Stimulated activated CD4-positive, alpha-beta T cell treated with anti-CD3 and anti-CD28 coated beads, Interleukin-1b, Interleukin-23, amount 100 ng/mL, for 4 hours (primary cell): ENCODE results near the gene NAALADL2.
"Not testable (repeated sequence)": the region's sequence is repeated elsewhere in the genome, so short reads cannot be mapped to it uniquely, and the experiment has no call there.

Experiments
- DNase-seq, 2 donors: peaks; one replicate each; pipeline ENCODE4 v3.0.0-alpha.2; 2020; ENCODE audit warnings: low read depth in 2 of 2

NAALADL2 gene

DNA sequence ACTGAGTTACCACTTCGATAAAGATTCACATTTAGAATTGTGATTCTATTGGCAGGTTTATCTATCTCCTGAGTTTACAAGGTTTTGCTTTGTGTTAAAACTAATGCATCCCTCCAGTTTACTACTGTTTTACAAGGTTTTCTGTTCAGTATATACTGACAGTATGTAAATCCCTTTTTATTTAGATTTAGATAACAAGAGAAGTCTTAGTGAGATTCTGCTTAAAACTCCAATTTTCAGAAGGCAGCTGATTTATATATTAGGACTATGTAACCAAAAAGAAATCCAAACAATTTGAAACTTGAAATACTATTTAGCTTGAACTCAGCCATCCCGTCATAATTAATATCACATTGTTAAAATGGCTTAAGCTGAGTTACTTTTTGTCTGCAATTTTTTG lies 619.2 kb downstream of the NAALADL2 start:
- no peak for DNase-seq

DNA sequence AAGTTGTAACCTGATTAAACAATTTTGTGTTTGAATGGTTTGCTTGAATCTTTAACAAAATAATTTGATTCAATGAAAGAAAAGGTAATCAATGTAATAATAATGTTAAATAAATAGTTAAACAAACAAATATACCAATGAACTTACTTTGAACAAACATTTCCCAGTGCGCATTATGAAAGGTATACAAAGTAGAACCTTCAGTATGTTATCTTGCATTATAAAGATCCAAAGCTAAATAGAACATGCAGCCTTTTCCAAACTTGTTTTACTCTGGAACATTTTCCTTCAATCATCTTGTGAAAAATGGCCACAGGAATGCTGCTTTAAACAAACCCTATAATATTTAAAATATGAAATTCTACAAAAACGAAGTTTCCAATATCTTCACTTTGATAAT lies 620.0 kb downstream of the NAALADL2 start:
- no peak for DNase-seq

GRCh38 chr3:175479800-175480199 lies 620.7 kb downstream of the NAALADL2 start:
- DNase-seq, result no peak

- DNase-seq, result no peak
Observed at GRCh38 chr3:175484666-175485065, 625.5 kb downstream of the NAALADL2 start.

DNA sequence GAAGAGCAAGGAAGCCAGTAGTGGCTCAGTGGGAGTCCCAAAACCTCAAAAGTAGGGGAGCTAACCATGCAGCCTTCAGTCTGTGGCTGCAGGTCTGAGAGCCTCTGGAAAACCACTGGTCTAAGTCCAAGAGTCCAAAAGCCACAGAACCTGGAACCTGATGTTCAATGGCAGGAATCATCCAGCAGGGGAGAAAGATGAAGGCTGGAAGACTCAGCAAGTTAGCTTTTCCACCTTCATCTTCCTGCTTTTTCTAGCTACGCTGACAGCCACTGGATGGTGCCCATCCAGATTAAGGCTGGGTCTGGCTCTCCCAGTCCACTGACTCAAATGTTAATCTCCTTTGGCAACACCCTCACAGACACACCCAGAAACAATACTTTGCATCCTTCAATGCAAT lies 626.3 kb downstream of the NAALADL2 start:
- no peak for DNase-seq

GRCh38 chr3:175486255-175486654 lies 627.1 kb downstream of the NAALADL2 start:
- no peak for DNase-seq

- DNase-seq, result no peak
Observed at GRCh38 chr3:175489406-175489805, 630.3 kb downstream of the NAALADL2 start.

DNA sequence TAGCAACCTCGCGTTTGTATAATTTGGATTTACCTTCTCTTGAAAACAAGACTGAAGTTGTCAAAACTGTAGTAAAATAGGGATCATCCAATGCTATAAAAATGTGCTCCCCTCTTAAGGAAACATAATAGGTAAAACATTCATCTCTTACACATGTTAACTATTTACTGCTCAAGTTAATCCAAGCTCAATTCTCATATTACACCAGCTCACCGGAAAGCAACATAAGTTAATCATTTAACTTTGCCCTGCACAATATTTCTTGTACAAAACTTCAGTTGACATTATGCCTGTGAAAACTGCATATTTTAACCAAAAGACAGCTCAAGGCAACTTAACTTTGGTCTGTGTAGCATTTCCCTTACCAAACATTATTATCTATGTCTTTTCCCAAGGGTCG lies 634.2 kb downstream of the NAALADL2 start:
- no peak for DNase-seq

- no peak for DNase-seq
Observed at GRCh38 chr3:175495331-175495730, 636.2 kb downstream of the NAALADL2 start.

GRCh38 chr3:175502155-175502554 lies 643.0 kb downstream of the NAALADL2 start:
- no peak for DNase-seq

- no peak for DNase-seq
Observed at GRCh38 chr3:175511219-175511785, 652.2 kb downstream of the NAALADL2 start.

DNA sequence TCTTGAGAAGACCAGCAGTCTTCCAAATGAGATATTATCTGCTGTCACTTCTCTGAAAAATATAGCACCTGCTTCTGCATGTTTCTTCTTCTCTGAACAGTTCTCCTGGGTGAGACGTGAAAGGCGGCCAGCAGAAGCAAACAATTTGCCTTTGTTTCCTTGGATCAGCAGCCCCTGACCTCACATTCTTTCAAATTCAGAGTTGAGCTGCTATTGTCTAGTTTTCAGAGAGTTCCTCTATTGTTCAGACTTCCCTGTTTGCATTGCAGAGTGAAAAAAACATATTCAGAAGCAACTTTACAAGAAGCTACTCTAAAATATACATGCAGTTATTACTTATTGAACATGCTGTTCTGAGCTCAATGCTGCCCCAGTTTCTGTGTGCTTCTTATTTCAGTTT lies 653.6 kb downstream of the NAALADL2 start:
- DNase-seq, result no peak

- DNase-seq, result no peak
Observed at GRCh38 chr3:175518459-175518858, 659.3 kb downstream of the NAALADL2 start.

DNA sequence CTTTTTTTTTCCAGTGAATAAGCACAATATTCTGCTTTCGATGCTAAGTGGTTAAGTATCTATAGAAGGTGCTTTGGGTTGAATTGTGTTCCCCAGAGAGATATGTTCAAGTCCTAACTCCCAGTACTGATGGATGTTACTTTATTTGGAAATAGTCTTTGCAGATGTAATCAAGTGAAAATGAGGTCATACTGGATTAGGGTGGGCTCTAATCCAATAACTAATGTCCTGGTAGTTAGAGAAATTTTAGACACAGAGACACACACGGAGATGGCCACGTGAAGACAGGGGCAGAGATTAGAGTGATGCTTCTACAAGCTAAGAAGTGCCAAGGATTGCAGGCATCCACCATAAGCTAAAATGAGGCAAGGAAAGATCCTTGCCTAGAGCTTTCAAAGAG lies 662.3 kb downstream of the NAALADL2 start:
- DNase-seq, result no peak

- DNase-seq, result no peak
Observed at GRCh38 chr3:175526191-175526590, 667.1 kb downstream of the NAALADL2 start.

- no peak for DNase-seq
Observed at GRCh38 chr3:175526609-175527280, 667.6 kb downstream of the NAALADL2 start.

DNA sequence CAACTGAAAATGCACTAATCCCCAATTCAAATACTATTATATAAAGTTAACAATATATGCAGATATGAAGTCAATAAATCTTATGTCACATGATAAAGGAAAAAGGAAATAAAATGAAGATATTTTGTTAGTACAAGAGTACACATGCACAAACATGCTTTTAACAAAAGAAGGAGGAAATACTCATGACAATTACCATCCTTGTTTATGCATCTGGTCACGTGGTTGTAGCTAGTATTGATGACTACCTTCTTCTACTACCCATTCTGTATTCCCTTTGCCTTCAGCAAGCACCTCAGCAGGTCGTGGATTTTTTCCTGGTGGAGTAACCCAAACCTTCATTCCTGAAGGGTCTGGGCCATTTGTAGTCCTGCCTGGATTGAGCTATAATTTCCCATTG lies 669.6 kb downstream of the NAALADL2 start:
- not testable (repeated sequence) for DNase-seq

DNA sequence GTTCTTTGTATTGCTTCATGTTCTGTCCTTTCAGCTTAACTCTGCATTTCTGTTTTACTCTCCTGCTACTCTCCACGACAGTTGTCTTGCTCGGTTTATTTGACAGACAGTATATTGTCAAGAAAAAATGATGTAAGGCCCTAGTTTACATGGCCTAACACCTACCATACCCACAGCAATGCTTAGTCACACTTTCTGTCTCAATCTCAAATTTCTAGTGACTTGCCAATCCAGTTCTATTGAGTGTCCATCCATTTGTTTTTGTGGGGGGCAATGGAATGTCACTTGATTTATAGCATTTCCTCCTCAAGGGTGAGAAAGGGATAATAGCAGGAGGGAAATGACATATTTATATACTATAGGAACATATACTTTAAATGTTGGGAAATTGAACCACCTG lies 676.2 kb downstream of the NAALADL2 start:
- no peak for DNase-seq

DNA sequence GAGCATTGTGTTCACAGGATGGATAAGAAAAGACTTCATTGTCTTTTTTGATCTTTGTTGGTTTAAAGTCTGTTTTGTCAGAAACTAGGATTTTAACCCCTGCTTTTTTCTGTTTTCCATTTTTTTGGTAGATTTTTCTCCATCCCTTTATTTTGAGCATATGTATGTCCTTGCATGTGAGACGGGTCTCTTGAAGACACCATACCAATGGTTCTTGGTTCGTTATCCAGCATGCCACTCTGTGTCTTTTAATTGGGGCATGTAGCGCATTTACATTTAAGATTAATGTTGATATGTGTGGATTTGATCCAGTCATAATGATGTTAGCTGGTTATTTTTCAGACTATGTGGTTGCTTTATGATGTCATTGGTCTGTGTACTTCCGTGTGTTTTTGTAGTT lies 687.0 kb downstream of the NAALADL2 start:
- DNase-seq, result no peak

DNA sequence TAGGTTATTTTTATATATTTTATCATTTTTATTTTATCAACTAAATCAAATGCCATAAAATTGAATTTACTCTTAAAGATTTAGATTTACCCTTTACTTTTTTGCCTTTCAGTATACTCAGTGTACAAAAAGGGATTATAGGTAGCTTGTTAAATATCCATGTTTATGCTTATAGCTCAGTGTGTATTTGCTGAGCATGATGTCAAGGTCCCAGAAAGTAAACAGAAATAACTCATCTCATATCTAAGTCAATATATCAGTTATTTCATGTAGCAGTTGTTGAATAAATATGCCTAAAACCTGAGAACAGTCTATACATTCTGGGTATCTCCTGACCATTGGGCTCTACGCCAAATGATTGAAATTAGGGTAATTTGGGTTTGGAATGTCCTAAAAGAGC lies 693.8 kb downstream of the NAALADL2 start:
- DNase-seq, result no peak

- no peak for DNase-seq
Observed at GRCh38 chr3:175554801-175555200, 695.7 kb downstream of the NAALADL2 start.

- no peak for DNase-seq
Observed at GRCh38 chr3:175558261-175558660, 699.1 kb downstream of the NAALADL2 start.

GRCh38 chr3:175564363-175564762 lies 705.2 kb downstream of the NAALADL2 start:
- no peak for DNase-seq

GRCh38 chr3:175571096-175571495 lies 712.0 kb downstream of the NAALADL2 start:
- no peak for DNase-seq
